GM19397 (cell line): ENCODE results near the gene PDE4D.
"Not testable (repeated sequence)": the region's sequence is repeated elsewhere in the genome, so short reads cannot be mapped to it uniquely, and the experiment has no call there.

Source experiments
- ATAC-seq: cut with Tn5 transposase; IDR thresholded peaks from one replicate; pipeline ENCODE4 v1.9.1; 2021; ENCODE audit warnings: mild to moderate bottlenecking, moderate library complexity; ENCODE audit not compliant: unreplicated experiment

Gene PDE4D

GRCh38 chr5:59002162-59002825, 891.2 kb downstream of the PDE4D start:
- ATAC-seq: no peak

- ATAC-seq: no peak
Measured at GRCh38 chr5:59001716-59002115, 891.8 kb downstream of the PDE4D start.

- ATAC-seq: no peak
Measured at GRCh38 chr5:59001154-59001553, 892.4 kb downstream of the PDE4D start.

- no peak for ATAC-seq
Measured at GRCh38 chr5:59000211-59000610, 893.3 kb downstream of the PDE4D start.

GRCh38 chr5:58999804-59000203, 893.7 kb downstream of the PDE4D start:
- no peak for ATAC-seq

- ATAC-seq: no peak
Measured at GRCh38 chr5:58998544-58998943, 895.0 kb downstream of the PDE4D start.

- not testable (repeated sequence) for ATAC-seq
Measured at GRCh38 chr5:58995779-58996178, 897.7 kb downstream of the PDE4D start.

- ATAC-seq: no peak
Measured at GRCh38 chr5:58993461-58993860, 900.1 kb downstream of the PDE4D start.

- no peak for ATAC-seq
Measured at GRCh38 chr5:58988938-58989337, 904.6 kb downstream of the PDE4D start.

GRCh38 chr5:58987193-58987592, 906.3 kb downstream of the PDE4D start:
- ATAC-seq: no peak

GRCh38 chr5:58986281-58986680, 907.2 kb downstream of the PDE4D start:
- no peak for ATAC-seq

- no peak for ATAC-seq
Measured at GRCh38 chr5:58985759-58986158, 907.8 kb downstream of the PDE4D start.

GRCh38 chr5:58985311-58985710, 908.2 kb downstream of the PDE4D start:
- no peak for ATAC-seq

- ATAC-seq: no peak
Measured at GRCh38 chr5:58983526-58984452, 909.7 kb downstream of the PDE4D start.

GRCh38 chr5:58980890-58981289, 912.6 kb downstream of the PDE4D start:
- ATAC-seq: no peak

GRCh38 chr5:58979090-58979489, 914.4 kb downstream of the PDE4D start:
- no peak for ATAC-seq

GRCh38 chr5:58974601-58975000, 918.9 kb downstream of the PDE4D start:
- no peak for ATAC-seq

GRCh38 chr5:58974083-58974482, 919.4 kb downstream of the PDE4D start:
- no peak for ATAC-seq

GRCh38 chr5:58972301-58972700, 921.2 kb downstream of the PDE4D start:
- ATAC-seq: no peak

- ATAC-seq: no peak
Measured at GRCh38 chr5:58970766-58971165, 922.8 kb downstream of the PDE4D start.

- ATAC-seq: no peak
Measured at GRCh38 chr5:58969795-58970194, 923.7 kb downstream of the PDE4D start.

- ATAC-seq: no peak
Measured at GRCh38 chr5:58969253-58969652, 924.3 kb downstream of the PDE4D start.
